GM19468 (cell line): Measurements from ENCODE around the gene PGAM2.

ENCODE experiments used
- ATAC-seq: cut with Tn5 transposase; IDR thresholded peaks from one replicate; pipeline ENCODE4 v1.9.1; 2021; ENCODE audit warnings: mild to moderate bottlenecking, moderate library complexity, moderate number of reproducible peaks; ENCODE audit not compliant: unreplicated experiment; ENCODE audit errors: extremely low read depth

Gene PGAM2

DNA sequence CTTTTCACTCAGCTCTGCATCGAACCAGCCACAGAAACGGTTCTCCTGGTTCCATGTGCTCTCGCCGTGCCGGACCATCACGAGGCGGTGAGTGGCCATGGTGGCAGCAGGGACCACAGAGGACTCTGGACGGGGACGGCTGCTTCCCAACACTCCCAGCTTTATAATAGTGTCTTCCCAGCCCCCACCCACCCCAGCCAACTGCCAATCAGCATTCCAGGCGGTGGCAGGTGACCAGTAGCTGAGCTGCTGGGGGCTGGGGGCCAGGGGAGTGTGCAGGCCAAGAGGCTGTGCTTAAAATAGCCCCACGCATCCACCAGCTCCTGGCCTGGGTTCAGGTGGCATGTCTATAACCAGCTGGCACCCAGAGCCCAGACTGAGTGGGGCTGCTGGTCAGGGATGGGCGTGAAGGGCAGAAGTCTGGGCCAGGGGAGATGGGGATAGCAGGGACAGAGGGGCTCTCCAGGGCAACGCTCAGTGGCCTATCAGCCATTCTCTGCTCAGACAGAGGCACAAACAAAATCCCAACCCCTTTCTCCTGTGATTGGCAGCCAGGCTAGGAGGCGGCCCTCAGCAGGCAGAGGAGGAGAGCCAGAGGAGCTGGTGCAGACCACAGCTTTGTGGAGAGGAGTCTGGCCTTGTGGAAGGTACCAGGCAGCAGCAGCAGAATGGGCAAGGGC is at the start of gene PGAM2:
Gene PGAM2 (minus strand): TSS at position 137 of the 680 bp plus-strand sequence. CDS start 38 bp downstream, at position 99.
- ATAC-seq: no peak

DNA sequence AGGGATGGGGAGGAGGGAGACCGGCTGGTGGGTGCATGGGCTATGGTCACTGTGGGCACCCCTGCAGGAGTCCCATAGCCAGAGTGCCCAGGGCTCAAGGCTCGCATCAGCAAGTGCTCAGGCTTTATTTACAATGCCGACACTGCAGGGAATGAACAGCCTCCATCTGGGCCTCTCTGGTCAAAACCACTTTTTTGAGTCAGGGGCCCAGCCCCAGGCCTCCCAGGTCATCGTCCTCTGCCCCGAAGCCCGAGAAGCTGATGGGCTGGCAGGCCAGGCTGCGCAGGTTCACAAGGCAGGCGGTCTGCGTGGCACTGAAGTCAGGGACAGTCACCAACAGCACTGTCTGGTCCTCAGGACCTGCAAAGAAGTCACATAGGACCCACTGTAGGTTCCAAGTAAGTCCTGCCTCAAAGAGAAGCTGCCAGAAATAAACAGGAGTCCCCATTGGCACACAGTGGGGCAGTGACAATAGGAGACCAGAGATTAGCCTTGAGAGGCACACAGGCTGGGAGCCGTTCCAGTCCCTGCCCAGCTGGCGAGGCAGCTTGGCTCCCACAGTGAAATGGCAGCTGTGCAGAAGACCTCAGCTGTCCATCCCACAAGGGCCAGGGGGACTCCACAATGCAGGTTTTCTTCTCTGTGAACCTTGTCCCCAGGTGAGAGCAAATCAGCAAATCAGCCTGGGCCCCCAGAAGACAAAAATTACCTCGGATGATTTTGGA is 49.4 kb upstream of the PGAM2 start:
- no peak for ATAC-seq

DNA sequence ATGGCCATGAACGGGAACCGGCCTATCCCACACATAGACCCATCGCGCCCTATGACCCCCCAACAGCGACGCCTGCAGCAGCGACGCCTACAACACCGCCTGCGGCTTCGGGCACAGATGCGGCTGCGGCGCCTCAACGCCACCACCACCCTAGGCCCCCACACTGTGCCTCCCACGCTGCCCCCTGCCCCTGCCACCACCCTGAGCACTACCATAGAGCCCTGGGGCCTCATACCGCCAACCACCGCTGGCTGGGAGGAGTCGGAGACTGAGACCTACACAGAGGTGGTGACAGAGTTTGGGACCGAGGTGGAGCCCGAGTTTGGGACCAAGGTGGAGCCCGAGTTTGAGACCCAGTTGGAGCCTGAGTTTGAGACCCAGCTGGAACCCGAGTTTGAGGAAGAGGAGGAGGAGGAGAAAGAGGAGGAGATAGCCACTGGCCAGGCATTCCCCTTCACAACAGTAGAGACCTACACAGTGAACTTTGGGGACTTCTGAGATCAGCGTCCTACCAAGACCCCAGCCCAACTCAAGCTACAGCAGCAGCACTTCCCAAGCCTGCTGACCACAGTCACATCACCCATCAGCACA is 48.5 kb upstream of the PGAM2 start:
- no peak for ATAC-seq

DNA sequence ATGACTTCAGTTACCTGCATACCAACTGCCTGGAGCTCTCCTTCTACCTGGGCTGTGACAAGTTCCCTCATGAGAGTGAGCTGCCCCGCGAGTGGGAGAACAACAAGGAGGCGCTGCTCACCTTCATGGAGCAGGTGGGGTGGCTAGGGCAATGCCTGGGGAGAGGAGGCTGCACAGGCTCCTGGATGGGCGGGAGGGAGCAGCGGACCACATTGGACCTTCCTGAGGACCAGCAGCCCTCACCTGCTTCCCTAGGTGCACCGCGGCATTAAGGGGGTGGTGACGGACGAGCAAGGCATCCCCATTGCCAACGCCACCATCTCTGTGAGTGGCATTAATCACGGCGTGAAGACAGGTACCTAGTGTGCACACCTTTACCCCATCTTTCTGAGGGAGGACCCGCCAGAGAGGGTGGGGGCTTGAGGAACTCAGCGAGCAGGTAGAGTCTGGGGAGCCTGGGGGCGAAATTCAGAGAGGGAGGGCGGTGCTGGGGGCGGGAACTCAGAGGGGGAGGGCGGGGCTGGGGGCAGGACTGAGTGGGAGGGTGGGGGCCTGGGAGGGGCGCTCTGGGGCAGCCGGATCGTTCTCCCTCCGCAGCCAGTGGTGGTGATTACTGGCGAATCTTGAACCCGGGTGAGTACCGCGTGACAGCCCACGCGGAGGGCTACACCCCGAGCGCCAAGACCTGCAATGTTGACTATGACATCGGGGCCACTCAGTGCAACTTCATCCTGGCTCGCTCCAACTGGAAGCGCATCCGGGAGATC is 47.8 kb upstream of the PGAM2 start:
- ATAC-seq: no peak

DNA sequence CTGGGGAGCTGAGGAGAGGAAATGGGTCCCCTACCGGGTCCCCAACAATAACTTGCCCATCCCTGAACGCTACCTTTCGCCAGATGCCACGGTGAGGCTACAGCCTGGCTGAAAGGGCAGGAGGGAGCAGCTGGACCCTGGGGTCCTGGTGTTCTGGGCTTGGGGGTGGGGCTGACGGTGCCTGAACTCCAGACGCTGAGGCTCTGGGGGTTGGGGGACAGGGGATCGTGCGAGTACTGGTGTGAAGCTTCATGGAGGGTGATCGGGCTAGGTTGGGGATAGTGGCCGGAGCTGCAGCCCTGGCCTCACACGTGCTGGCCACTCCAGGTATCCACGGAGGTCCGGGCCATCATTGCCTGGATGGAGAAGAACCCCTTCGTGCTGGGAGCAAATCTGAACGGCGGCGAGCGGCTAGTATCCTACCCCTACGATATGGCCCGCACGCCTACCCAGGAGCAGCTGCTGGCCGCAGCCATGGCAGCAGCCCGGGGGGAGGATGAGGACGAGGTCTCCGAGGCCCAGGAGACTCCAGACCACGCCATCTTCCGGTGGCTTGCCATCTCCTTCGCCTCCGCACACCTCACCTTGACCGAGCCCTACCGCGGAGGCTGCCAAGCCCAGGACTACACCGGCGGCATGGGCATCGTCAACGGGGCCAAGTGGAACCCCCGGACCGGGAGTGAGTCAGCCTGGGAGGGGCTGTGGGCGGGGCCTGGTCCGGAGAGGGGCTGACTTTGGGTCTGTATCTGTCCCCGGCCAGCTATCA is 47.0 kb upstream of the PGAM2 start:
- ATAC-seq: no peak

DNA sequence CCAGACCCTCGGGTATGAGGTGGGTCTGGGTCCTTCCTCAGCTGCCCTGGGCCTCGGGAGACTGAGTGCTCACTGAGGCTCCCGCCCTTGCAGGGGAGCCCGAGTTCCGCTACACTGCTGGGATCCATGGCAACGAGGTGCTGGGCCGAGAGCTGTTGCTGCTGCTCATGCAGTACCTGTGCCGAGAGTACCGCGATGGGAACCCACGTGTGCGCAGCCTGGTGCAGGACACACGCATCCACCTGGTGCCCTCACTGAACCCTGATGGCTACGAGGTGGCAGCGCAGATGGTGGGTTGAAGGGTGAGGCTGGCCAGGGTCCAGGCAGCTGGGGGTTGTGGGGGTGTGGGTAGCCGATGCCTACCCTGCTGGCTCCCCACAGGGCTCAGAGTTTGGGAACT is 46.4 kb upstream of the PGAM2 start:
- no peak for ATAC-seq

DNA sequence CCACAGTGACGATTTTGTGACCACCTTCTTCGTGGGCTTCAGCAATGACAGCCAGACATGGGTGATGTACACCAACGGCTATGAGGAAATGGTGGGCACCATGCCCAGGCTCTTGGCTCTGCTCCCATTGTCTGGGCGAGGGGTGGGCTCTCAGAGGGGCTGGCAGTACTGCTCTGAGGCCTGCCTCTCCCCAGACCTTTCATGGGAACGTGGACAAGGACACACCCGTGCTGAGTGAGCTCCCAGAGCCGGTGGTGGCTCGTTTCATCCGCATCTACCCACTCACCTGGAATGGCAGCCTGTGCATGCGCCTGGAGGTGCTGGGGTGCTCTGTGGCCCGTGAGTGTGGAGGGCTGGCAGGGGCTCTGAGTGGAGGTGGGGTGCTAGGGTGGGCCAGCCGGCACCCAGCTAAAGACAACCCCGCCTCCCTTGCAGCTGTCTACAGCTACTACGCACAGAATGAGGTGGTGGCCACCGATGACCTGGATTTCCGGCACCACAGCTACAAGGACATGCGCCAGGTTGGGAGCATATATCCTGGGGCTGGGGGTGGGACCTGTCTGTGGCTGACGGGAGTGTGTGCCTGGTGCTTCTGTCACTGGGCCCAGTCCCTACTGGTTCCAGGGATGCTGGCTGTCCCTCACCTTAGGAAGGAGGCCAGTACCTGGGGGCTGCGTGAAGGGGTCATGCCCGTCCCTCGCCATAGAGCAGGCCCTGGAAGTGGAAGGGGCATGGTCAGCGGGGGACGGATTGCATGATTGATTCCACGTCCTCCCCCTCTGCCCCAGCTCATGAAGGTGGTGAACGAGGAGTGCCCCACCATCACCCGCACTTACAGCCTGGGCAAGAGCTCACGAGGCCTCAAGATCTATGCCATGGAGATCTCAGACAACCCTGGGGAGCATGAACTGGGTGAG is 45.6 kb upstream of the PGAM2 start:
- ATAC-seq: no peak

DNA sequence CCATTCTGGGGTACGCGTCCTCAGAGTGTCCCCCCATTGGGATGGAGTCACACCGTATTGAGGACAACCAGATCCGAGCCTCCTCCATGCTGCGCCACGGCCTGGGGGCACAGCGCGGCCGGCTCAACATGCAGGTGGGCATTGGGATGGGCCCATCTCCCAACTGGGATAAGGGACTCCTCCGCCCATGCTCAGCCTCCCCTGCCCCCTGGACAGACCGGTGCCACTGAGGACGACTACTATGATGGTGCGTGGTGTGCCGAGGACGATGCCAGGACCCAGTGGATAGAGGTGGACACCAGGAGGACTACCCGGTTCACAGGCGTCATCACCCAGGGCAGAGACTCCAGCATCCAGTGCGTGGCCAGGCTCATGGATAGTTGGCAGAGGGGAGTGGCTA is 44.6 kb upstream of the PGAM2 start:
- no peak for ATAC-seq

DNA sequence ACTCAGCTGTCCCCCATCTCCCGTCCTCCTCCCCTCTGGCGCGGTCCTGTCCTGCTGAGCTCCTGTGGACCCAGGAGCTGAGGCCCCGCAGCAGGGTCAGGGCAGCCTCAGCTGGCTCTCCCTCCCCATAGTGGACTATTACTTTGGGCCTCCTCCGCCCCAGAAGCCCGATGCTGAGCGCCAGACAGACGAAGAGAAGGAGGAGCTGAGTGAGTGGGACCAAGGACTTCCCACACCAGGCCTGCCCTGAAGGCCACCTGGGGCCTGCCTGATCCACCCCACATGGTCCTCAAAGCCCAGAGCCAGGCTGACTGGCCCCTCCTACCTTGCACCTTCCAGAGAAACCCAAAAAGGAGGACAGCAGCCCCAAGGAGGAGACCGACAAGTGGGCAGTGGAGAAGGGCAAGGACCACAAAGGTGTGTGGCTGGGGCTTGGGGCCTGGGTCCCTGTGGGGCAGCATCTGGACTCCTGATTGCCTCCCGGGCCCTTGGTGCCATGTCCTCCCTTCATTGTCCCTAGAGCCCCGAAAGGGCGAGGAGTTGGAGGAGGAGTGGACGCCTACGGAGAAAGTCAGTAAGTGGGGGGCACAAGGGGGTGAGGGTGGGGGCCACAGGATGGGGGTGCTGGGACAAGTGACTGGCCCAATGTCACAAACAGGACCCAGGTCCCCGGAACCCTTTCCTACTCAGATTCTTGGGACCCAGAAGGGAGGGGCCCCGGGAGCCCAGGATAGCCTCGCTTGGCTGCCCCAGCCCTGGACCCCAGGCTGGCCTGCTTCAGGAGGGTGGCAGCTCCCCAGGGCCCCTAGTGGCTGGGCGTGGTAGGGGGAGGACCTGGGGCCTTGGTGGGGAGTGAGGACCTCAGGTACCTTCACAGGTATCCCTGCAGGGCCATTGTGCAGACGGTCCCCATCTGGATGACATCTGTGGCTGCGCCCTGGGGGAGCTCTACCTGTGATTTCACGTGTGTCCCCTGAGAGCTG is 43.7 kb upstream of the PGAM2 start:
- ATAC-seq: no peak

DNA sequence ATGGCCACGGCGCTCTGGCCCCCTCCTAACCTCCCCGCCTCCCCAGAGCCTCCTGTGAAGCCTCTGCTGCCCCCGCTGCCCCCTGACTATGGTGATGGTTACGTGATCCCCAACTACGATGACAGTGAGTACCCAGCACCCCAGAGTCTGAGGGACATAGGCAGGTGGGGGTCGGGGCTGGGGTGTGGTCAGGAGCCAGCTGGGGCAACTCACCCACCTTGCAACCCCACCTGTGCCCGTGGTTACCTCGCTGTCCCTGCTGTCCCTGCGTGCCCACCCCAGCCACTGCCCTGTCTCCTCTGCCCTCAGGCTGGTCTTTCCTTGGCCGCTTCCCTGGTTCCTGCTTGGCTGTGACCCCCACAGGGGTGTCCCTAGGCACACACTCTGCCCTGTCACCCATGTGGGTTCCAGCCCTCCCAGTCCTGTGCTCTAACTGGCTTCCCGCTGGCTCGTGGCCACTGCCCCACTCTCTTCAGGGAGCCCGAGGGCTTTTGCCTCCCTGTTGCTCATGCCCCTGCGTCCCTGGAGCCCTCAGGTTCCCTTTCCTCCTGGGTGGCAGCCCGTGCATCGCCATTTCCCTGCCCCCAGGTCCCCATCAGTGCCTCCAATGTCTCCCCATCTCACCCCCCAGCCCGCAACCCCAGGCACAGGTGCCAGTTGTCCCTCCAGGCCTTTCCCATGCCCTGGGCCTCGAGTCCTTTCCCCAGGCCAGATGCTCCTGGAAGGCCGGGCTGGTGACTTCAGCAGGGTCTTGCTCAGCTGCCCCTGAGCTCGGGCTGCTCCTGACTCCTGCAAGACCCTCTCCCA is 42.8 kb upstream of the PGAM2 start:
- no peak for ATAC-seq

DNA sequence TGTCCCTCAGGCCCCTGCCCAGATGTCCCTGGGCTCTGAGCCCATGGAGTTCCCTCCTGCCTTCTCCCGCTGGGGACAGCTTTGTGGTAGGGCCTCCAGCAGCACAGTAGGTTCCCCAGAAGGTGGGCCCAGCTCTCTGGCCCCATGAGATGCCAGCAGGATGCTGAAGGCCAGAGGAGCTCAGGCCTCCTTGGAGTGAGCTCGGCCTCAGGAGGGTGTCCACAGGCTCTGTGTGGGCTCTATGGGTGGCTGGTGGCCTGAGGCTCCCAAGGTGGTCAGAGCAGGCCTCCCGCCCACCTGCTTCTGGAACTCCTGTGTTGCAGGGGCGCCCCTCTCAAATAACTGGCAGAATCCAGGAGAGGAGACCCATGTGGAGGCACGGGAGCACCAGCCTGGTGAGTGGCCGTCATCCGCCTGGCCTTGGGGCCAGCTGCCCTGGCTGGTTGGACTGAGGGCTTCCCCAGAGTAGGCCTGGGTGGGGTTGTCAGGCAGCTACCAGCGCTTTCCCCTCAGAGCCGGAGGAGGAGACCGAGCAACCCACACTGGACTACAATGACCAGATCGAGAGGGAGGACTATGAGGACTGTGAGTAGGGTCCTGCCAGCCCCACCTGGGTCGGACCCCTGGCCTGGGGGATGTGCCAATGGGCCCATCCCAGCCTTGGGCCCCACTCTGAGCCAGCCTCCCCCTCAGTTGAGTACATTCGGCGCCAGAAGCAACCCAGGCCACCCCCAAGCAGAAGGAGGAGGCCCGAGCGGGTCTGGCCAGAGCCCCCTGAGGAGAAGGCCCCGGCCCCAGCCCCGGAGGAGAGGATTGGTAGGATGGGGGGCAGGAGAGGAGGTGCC is 42.0 kb upstream of the PGAM2 start:
- ATAC-seq: no peak

DNA sequence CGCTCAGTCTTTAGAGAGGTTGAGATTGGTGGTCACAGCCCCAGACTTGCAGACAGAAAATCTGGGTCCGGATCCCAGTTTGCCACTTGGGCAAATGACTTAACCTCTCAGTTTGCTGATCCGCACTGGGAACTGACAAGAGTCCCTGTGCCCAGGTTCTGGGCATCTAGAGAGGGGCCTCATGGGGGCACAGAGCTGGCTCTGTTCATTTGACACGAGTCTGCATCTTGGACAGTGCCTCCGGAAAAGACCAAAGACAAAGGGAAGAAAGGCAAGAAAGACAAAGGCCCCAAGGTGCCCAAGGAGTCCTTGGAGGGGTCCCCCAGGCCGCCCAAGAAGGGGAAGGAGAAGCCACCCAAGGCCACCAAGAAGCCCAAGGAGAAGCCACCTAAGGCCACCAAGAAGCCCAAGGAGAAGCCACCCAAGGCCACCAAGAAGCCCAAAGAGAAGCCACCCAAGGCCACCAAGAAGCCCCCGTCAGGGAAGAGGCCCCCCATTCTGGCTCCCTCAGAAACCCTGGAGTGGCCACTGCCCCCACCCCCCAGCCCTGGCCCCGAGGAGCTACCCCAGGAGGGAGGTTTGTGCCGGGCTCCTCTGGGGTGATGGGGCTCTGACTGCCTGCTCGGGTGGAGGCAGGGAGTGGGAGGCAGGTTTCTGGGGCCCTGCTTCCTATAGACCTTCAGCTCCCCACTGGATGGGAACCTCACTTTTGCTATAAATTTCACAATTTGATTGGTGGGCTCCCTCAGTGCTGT is 41.1 kb upstream of the PGAM2 start:
- no peak for ATAC-seq

DNA sequence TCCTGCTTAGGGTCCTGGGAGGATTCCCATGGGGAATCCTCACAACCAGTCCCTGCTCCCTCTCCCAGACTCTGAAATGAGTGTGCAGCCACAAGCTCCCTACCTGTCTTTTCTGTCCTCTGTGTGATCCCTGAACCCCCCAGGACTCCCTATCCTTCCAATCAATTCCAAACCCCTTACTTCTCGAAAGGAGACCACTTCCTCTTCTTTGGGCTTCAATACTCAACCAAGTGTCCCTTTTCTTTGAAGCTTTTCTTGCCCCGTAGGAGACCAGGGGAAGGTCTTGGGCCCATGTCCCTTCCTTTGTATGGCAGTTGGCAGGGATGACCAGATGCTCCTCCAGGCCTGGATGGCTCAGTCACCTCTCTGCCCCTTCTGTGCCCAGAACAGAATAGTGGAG is 40.5 kb upstream of the PGAM2 start:
- no peak for ATAC-seq

DNA sequence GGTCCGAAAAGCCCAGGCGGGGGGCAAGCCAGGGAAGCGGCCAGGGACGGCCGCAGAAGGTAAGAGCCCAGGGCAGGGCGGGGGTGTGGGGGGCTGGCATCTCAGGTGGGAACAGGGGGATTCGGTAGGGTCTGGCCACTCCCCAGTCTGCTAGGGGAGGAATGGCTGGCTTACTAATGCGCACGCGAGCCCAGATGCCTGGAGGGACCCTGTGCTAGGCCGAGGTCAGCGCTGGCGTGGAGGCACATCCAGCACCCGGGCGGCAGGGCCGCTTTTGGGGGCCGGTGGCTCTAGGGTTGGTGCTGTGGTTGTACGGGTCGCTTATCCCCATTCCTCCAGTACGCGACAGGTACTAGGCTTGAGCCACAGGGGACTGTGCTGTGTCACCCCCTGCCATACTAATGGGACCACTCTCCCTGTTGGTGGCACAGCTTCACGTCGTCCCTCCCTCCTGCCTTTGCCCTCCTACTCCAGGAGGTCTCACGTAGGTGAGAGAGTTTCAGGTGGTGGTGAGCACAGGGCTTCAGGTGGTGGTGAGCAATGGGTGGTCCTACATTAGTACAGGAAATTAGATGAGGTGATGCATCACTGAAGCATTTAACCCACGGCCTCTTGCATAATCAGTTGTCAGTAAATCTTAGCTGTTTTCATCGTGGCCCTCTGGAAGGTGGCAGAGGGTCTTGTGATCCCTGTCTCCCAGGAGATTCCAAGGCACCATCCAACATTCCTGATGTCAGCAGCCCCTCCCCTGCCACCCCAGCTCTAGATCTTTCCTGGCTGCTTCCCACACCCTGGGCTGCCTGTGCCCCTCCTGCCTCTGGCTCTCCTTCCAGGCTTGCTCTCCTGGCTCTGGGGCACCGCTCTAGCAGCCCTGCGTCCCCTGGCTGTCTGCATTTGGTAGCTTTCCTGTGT is 39.7 kb upstream of the PGAM2 start:
- no peak for ATAC-seq
